Left ventricle myocardium superior (tissue), 1 donor: ENCODE data around the gene EIF4G3. TPM values are rescaled to one million over a fixed set of nuclear protein-coding genes. Genes with fewer than 3 reads are reported as not detected.
"Not testable (repeated sequence)": the region's sequence is repeated elsewhere in the genome, so short reads cannot be mapped to it uniquely, and the experiment has no call there.

Experiments
- ATAC-seq: fragments of 200-7000 bp; cut with Tn5 transposase; one replicate; pipeline ENCODE4 v1.9.1; 2020; ENCODE audit warnings: mild to moderate bottlenecking, moderate library complexity
- DNase-seq: peaks from one replicate; pipeline ENCODE4 v3.0.0-alpha.2; 2020
- intact Hi-C: fragments of 100-400 bp; cut with micrococcal nuclease; formaldehyde crosslinking; loops from one replicate; pipeline ENCODE4 v1.11.0; 2022
- total RNA-seq: library from RNA; stranded (reverse); fragmentation: NEBNext Ultra II Directional; extraction: Animal tissue kit (Norgen Biotek cat#: 25700); gene quantifications from one replicate; pipeline ENCODE4 v1.2.1, GENCODE V29; 2021
- donor health status: DM: no; HTN: yes; CAD: no; lungs with severe emphysema.

EIF4G3 gene
- total RNA-seq, 1 donor from 2014 or later, result 28.8 TPM

DNA sequence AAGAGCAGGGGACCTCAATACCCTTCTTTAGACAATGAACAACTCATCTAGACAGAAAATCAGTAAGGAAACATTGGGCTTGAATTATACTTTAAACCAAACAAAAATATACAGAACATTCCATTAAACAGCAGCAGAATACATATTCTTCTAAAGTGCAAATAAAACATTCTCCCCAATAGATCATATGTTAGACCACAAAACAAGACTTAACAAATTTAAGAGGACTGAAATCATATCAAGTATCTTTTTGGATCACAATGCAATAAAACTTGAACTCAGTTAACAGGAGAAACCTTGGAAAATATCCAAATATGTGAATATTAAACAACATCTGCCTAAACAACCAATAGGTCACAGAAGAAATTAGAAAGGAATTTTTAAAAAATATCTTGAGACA, 341.9 kb downstream of the EIF4G3 start:
- intact Hi-C loops, result no loop called here
- DNase-seq (no peak), ATAC-seq (no peak)

DNA sequence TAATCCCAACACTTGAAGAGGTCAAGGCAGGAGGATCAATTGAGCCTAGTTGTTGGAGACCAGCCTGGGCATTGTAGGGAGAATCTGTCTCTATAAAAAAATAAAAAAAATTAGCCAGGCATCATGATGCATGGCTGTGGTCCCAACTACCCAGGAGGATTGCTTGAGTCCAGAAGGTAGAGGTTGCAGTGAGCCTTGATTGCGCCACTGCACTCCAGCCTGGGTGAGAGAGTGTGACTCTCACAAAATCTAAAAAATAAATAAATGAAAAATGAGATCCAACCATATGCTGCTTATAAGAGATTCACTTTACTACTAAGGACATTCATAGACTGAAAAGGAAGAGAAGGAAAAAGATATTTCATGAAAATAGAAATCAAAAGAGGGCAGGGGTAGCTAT, 342.5 kb downstream of the EIF4G3 start:
- intact Hi-C loops, result no loop called here
- ATAC-seq (no peak), DNase-seq (no peak)

DNA sequence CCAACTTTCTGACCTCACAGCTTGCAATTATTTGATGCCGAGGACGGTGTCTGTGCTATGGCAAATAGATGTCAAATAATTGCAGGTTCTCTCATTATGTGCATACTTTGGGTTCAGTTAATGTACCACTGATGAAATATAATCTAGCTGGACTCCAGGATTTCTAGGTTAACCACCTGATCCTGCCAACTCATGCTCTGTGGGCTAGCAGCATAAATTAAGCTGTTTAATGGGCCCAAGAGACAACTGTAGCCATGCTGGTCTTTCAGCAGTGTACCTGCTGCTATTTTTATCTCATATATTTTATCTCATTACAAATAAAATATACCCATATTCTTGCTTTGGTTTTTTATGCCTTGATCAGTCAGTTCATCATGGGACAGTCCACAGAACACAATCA, 346.3 kb downstream of the EIF4G3 start:
- intact Hi-C loops, result no loop called here
- ATAC-seq, result no peak

DNA sequence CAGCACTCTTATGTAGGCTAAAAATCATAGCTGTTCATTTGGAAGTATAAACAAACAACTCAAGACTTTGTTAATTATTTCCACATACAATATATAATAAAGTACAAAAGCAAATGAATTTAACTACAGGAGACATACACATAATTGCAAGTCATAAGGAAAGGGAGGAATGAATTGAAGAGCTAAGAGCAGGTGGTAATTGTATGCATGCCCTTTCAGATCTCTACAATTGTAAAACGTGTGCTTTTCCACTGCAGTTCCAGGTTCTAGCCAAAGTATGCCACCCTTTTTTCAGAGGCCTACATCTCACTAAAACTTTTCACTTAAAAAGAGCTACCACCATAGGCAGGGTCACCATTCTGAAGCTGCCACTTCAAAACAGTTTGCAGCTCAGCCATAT, 346.8 kb downstream of the EIF4G3 start:
- intact Hi-C loops, result no loop called here
- DNase-seq (no peak), ATAC-seq (no peak)

More for the DNA sequence above, 346.3 kb downstream of the EIF4G3 start:
- DNase-seq, result no peak

DNA sequence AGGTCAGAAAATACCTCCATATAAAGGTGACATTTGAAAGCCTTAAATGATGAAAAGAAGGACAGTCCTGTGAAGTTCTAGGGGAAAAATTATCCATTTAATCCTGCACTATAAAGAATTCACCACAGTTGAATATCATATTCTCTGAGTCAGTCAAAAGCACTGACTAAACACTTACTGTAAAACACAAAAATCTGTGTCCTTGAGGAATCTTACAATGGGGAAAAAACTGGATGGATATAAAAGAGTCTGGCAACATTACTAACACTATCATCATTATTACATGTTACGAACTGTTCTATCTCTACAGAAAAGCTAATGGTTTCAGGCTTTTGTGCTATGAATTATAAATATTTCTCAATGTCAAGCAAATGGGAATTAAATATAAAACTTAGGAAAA, 347.2 kb downstream of the EIF4G3 start:
- ATAC-seq (no peak), DNase-seq (no peak)
- intact Hi-C loops, result no loop called here

DNA sequence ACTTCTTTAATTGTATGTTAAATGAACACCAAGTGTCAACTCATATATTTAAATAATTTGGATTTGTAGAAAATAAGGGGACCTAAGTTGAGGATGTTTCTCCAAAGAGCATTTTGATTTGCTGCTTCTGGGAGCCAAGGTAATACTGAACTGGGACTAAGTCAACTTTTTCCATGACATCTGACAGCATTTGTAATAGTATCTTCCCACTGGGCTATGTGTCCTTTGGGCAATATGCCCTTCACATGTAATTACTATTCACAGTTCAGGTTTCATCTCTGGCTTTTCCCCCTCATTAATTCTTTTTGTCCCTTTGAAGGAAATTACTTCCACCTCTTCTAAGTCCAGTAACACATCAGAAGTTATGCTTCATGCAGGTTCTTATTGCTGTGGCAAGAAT, 352.9 kb downstream of the EIF4G3 start:
- DNase-seq, result no peak
- intact Hi-C loops, result no loop called here
- no peak for ATAC-seq

DNA sequence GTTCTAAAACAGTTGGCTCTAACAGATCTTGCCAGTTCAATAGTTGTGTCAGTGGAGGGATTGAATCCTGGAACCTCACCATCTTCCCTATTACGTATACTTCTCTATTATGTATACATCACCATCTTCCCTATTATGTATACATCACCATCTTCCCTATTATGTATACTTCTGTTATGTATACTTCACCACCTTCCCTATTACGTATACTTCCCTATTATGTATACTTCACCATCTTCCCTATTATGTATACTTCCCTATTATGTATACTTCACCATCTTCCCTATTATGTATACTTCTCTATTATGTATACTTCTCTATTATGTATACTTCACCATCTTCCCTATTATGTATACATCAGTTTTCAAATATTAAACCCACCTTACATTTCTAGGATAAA, 355.2 kb downstream of the EIF4G3 start:
- ATAC-seq (no peak), DNase-seq (no peak)
- intact Hi-C loops, result no loop called here

DNA sequence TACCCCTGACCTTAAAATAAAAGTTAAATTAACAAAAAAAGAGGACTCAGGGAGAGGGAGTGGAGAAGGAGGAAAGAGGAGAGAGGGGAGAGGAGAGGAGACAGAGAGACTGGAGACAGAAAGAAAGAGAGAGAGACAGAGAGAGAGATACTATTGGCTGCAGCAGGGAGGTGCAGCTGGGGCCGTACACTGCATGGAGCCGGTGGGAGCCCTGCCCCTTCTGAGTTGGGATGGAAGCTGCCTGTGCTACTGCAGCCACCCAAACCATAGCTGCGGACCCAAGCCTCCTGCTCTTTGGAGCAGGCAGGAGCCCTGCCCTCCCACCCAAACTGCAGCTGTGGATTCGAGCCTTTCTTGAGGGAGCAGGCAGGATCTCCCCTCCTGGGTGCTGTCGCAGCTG, 356.9 kb downstream of the EIF4G3 start:
- DNase-seq, result no peak
- ATAC-seq, result no peak
- intact Hi-C loops, result no loop called here

DNA sequence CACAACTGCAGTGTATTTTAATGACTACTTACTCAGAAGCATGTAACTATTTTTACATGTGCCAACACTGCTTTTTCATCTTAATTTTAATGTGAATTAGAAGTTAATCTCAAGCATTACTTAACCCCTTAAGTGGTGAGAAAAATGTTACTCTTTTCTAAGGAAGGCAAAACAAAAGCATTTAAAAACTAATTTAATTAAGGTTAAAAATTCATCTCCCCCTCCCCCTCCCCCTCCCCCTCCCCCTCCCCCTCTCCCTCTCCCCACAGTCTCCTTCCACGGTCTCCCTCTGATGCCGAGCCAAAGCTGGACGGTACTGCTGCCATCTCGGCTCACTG, 362.2 kb downstream of the EIF4G3 start:
- intact Hi-C loops, result no loop called here
- DNase-seq, result no peak
- no peak for ATAC-seq

DNA sequence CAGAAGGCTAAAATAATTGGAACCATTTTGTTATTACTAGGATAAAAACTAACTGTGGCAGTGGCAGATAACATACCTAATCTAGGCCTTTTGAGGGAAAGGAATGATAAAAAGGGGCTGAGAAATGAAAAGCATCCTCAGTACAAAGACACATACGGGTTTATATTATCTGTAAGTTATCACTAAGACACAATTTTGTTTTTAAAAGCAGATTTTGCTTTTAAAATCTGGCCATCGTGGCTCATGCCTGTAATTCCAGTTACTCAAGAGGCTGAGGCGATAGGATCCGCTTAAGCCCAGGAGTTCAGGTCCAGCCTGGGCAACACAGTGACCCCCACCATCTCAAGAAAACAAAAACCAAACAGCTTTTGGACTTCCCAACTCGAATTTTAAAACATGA, 364.8 kb downstream of the EIF4G3 start:
- DNase-seq (no peak), ATAC-seq (no peak)
- intact Hi-C loops, result no loop called here

DNA sequence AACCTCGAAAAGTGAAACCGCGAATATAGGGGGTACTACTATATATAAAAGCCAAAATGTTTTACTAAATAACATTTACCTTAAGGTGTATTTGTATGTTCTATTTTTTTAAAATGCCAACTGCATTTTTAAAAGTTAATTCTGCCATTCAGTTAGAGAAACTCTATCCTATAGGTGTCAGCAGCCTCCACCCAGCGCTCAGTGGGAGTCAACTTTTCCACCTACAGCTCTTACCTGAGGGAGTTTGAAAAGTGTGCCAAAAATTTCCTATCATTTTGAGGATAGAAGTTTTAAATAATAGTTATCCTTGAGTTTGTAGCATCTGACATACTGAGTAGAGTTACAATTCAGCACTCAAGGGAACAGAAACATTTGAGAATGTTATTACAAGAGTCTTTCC, 383.5 kb downstream of the EIF4G3 start:
- no peak for ATAC-seq
- DNase-seq, result no peak
- intact Hi-C loops, result no loop called here

DNA sequence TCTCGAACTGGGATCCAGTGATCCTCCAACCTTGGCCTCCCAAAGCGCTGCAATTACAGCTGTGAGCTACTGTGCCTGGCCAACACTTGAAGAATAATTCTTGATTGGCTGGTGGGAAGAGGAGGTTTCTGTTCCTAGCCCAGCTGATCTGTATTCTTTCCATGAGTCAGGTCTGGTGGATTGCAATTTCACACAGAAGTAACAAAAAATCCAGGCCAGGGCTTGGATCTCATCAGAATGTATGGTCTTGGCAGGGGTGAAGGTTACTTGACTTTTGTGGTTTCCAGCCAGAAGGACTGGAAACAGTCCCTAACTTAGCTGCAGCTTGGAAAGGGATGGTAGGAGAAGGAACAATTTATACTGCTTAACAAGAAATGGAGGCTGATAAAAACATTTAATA, 384.5 kb downstream of the EIF4G3 start:
- ATAC-seq (no peak), DNase-seq (no peak)
- intact Hi-C loops, result no loop called here

DNA sequence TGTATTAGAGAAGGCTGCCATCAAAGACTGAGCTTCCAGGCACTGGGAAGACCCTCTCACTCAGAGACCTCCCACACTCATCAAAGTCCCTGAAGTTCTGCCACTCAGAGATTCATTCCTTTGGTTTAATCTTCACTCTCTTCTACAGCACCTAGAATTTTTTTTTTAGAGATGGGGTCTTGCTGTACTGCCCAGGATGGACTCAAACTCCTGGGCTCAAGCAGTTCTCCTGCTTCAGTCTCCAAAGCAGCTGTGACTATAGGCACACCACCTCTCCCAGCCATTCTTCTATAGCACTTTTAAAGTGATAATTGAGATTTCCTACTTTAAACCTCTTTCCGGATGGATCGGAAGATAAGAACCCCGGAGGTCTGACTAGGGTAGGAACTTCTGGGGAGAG, 385.9 kb downstream of the EIF4G3 start:
- ATAC-seq, result no peak
- no peak for DNase-seq
- intact Hi-C loops, result no loop called here

DNA sequence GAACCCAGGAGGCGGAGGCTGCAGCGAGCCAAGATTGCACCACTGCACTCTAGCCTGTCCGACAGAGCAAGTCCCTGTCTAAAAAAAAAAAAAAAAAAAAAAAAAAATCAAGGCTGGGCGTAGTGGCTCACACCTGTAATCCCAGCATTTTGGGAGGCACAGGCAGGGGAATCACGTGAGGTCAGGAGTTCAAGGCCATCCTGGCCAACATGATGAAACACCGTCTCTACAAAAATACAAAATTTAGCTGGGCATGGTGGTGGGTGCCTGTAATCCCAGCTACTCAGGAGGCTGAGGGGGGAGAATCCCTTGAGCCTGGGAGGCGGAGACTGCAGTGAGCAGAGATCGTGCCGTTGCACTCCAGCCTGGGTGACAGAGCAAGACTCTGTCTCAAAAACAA, 387.1 kb downstream of the EIF4G3 start:
- ATAC-seq, DNase-seq, intact Hi-C loops: not testable (repeated sequence)

DNA sequence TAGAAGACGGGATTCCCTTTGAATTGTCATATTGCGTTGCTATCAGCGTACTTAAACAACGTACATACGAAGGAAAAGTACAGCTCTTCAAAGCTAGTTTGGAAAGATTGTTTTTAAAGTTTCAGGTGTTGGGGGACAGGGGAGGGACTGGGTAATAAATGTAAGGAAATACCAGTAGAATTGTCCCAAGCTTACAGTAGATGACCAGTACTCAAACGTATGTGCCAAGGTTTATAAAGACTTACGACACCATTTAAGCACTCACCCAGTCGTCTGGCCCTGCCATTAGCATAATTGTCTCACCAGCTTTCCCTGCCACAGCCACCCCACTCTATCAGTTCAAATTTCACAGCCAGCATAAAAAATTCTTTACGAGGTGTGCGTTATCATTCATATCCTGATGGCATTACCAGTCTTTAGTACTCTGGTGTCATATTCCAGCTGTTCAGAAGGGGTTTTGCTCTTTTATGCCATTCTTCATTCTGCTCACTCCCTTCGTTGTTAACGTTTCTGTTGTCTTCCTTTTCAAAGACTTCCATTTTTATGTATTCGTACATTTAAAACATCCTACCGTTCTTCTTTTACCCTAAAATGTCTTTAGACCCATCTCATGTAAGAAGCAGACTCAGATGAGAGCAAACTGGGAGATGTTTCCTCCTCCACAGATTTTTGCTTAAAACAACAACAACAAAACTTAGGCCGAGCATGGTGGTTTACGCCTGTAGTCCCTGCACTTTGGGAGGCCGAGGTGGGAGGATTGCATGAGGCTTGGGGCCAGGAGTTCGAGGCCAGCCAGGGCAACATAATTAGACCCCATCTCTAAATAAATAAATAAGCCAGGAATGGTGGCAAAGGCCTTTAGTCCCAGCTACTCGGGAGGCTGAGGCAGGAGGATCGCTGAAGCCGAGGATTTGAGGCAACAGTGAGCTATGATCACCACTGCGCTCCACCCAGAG, 388.6 kb downstream of the EIF4G3 start:
- intact Hi-C loops, result no loop called here
- ATAC-seq, result no peak
- no peak for DNase-seq

DNA sequence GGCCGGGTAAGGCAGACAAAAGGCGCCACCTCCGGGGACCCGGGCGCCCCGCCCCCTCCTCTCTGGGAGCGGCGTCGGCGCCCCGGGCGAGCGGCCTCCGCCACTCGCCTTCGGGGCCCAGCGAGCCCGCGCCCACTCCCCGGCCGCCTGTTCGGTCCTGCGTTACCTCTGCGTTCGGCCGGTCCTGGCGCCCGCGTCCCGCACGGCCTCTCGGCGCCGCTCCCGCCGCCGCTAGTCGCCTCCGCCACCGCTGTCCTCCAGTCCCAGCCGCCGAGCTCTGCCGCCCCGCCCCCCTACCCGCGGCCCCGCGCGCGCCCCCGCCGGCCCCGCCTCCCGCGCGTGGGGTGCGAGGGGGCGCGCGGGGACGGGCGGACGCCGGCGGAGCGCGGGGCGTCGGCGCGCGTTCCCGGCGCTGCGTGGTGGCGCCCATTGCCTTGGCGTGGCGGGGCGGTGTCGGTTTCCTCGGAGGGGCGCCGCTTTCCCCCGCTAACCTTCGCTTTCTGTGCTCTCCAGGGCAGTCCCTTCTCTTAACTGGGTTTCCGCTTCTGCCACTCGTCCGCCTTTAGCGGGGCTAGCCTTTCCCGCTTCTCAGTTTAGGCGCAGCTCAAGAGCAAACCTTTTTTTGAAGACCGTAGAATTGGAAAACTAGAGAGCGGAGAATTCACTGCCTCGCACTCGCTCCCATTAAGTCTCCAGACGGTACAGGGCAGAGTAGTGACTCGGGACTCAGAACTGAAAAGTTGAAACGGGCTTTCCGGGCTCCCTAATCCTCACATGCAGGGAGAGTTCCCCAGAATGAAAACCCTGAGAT, 389.5 kb downstream of the EIF4G3 start, which contains the start of gene HP1BP3:
HP1BP3 (minus strand) TSS at position 279 of the 811 bp plus-strand sequence. CDS start 6,867 bp downstream, outside the sequence.
- intact Hi-C loops, result no loop called here
- ATAC-seq (peak; percentile 82), DNase-seq (peak; percentile 91)

DNA sequence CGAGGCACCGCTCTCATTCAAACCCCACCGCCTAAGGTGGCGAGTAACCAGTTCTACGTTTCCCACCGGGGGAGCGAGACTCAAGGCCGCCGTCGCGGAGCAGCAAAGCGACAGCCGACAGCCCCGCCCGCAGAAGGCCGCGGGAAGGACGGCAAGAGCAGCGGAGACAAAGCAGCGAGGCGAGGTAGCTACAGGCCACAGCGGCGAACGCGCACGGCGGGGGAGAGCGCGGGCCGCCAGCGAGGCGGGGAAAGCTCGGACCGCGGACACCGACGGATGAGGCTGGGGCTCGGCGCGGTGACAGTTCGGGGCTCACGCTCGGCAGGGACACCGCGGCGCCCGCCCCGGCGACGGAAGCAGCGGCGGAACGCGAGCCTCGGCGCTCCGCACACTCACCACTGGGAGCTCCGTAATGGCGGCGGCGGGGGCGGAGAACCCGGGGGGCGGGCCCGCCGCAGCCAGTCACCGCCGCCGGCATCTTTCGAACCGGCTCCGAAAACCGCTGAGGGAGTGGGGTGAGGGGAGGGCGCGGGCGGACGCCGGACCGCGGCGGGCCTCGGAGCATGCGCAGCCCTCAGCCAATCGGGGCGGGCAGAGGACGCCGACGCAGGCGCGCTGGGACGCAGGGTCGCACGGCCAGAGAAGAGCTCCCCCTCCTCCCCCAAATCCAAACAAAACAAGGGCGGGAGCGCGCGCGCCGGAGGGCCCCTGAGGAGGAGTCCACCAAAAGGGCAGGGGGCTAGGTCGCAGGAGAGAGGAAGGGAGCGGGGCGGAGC, 390.3 kb downstream of the EIF4G3 start:
- DNase-seq (peak; percentile 97), ATAC-seq (peak; percentile 94)
- intact Hi-C loops, result no loop called here

DNA sequence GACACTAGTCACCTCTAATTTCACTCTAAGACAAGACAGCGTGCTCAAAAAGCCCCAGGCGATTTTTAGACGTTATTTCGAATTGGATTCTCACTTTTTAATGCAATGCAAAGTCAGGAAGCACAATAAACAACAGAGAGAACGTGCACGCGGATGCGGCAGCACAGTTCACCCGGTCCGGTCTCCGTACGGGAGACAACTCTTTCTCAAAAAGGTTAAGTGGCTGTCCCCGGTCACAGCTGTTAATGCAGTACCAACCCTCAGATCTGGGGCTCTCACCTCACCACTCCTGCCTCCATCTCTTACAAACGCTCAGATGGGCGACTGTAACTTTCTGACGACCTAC, 390.8 kb downstream of the EIF4G3 start:
- DNase-seq, result no peak
- intact Hi-C loops, result no loop called here
- peak; percentile 2 for ATAC-seq

DNA sequence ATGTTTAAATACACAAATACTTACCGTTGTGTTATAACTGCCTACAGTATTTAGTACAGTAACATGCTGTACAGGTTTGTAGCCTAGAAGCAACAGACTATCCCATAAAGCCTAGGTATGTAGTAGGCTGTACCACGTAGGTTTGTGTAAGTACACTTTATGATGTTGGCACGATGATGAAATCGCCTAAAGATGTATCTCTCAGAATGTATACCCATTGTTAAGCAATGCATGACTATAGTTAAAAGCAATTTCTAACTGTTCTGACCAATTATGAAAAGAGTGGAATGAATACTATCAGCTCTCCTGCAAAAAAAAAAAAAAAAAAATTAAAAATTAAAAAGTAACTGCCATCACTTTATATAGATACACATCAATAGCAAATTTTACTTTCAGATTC, 401.0 kb downstream of the EIF4G3 start:
- intact Hi-C loops, result no loop called here
- DNase-seq (no peak), ATAC-seq (no peak)

DNA sequence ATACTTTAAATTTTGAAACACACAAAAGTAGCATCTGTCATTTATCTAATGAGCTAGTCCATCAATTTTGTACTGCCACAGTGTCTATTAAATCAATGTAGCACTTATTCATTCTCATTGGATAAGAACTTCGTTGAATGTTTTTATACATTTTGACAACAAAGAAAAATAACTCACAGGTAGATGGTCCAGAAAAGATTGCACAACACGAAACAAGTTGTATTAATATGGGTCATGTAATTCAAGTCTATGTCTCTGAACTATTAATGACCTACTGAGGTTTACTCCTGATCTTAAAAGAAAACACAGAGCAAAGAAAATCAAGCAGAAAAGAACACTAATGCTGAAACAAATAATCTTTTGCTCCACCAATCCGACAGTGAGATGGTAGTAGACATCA, 404.9 kb downstream of the EIF4G3 start:
- no peak for ATAC-seq
- no peak for DNase-seq
- intact Hi-C loops, result no loop called here
